ENCODE data around the gene ADAMTS7.
"Not testable (repeated sequence)": the region's sequence is repeated elsewhere in the genome, so short reads cannot be mapped to it uniquely, and the experiment has no call there.

Gene ADAMTS7

GRCh38 chr15:78781381-78781780 is 29.9 kb downstream of the ADAMTS7 start:
- FAIRE-seq = not testable (repeated sequence)

GRCh38 chr15:78779975-78780374 is 31.3 kb downstream of the ADAMTS7 start:
- not testable (repeated sequence) for FAIRE-seq

GRCh38 chr15:78779176-78779785 is 32.0 kb downstream of the ADAMTS7 start:
- not testable (repeated sequence) for FAIRE-seq

GRCh38 chr15:78778422-78778821 is 32.8 kb downstream of the ADAMTS7 start:
- FAIRE-seq = no peak

GRCh38 chr15:78777953-78778345 is 33.3 kb downstream of the ADAMTS7 start:
- not testable (repeated sequence) for FAIRE-seq

- FAIRE-seq = not testable (repeated sequence)
Measured at GRCh38 chr15:78777290-78777952, 33.8 kb downstream of the ADAMTS7 start.

GRCh38 chr15:78776046-78776925 is 35.0 kb downstream of the ADAMTS7 start:
- not testable (repeated sequence) for FAIRE-seq

- FAIRE-seq = no peak
Measured at GRCh38 chr15:78775472-78775871, 35.8 kb downstream of the ADAMTS7 start.

GRCh38 chr15:78774451-78774990 is 36.7 kb downstream of the ADAMTS7 start:
- not testable (repeated sequence) for FAIRE-seq

- FAIRE-seq = not testable (repeated sequence)
Measured at GRCh38 chr15:78773765-78774450, 37.4 kb downstream of the ADAMTS7 start.

GRCh38 chr15:78772738-78773137 is 38.5 kb downstream of the ADAMTS7 start:
- no peak for FAIRE-seq

- not testable (repeated sequence) for FAIRE-seq
Measured at GRCh38 chr15:78771436-78772000, 39.7 kb downstream of the ADAMTS7 start.

GRCh38 chr15:78771020-78771419 is 40.2 kb downstream of the ADAMTS7 start:
- not testable (repeated sequence) for FAIRE-seq

GRCh38 chr15:78769473-78770225 is 41.6 kb downstream of the ADAMTS7 start:
- not testable (repeated sequence) for FAIRE-seq

- no peak for FAIRE-seq
Measured at GRCh38 chr15:78768531-78769408, 42.5 kb downstream of the ADAMTS7 start.

- FAIRE-seq = no peak
Measured at GRCh38 chr15:78768096-78768495, 43.2 kb downstream of the ADAMTS7 start.

- no peak for FAIRE-seq
Measured at GRCh38 chr15:78767331-78767951, 43.8 kb downstream of the ADAMTS7 start.

GRCh38 chr15:78766641-78767071 is 44.6 kb downstream of the ADAMTS7 start:
- not testable (repeated sequence) for FAIRE-seq

- no peak for FAIRE-seq
Measured at GRCh38 chr15:78766041-78766440, 45.2 kb downstream of the ADAMTS7 start.

Data from A204.1 (cell line).